Gastrocnemius medialis (tissue), 4 donors: Measurements from ENCODE around the gene VLDLR. TPM values are rescaled to one million over a fixed set of nuclear protein-coding genes. Genes with fewer than 3 reads are reported as not detected.

ENCODE experiments used
- ATAC-seq, 2 donors: fragments of 150-250 bp; one replicate each; pipeline ENCODE4 v1.9.1; 2016
- DNase-seq, 2 donors: peaks; one replicate each; pipeline ENCODE4 v3.0.0-alpha.2; 2019
- H3K27ac ChIP-seq, 4 donors: fragments of 200-600 bp; sonication (generic); 1 replicate in 1 of 4; 2 replicates in 3 of 4; pipeline ENCODE4 v1.5.1; 2016 to 2018; ENCODE audit warnings: mild to moderate bottlenecking in 2 of 4, moderate library complexity in 1 of 4
- H3K27me3 ChIP-seq, 3 donors: fragments of 200-600 bp; sonication (generic) in 2 of 3; 1 replicate in 1 of 3; 2 replicates in 2 of 3; pipeline versions ENCODE4 v1.5.1 to v1.6.0; 2016 to 2019; ENCODE audit warnings: mild to moderate bottlenecking in 1 of 3, moderate library complexity in 1 of 3
- H3K36me3 ChIP-seq, 2 donors: fragments of 200-600 bp; sonication (generic) in 1 of 2; one replicate each; pipeline ENCODE4 v1.5.1; 2017 to 2018
- H3K4me1 ChIP-seq, 2 donors: fragments of 200-600 bp; sonication (generic) in 1 of 2; one replicate each; pipeline ENCODE4 v1.5.1; 2016 to 2017; ENCODE audit warnings: mild to moderate bottlenecking in 2 of 2
- H3K4me3 ChIP-seq, 4 donors: fragments of 200-600 bp; sonication (generic) in 3 of 4; 1 replicate in 1 of 4; 2 replicates in 3 of 4; pipeline ENCODE4 v1.5.1; 2016 to 2019; ENCODE audit warnings: mild to moderate bottlenecking in 2 of 4
- H3K9me3 ChIP-seq, 3 donors: fragments of 200-600 bp; sonication (generic) in 2 of 3; 1 replicate in 1 of 3; 2 replicates in 2 of 3; pipeline ENCODE4 v1.5.1; 2016 to 2019
- POLR2A ChIP-seq, 2 donors: fragments of 450-650 bp; IDR thresholded peaks; one replicate each; pipeline ENCODE4 v1.6.1; 2017; ENCODE audit warnings: antibody characterized with exemption in 2 of 2, mild to moderate bottlenecking in 2 of 2, moderate library complexity in 2 of 2
- in situ Hi-C, 4 donors: fragments of 200-750 bp; cut with MboI; loops; one replicate each; pipeline versions ENCODE4 v1.15.0 to v1.8.0; 2017; ENCODE audit warnings: low sequenced_read_pairs in 4 of 4
- intact Hi-C: fragments of 100-400 bp; cut with DNase I; formaldehyde crosslinking; loops from one replicate; pipeline ENCODE4 v1.15.1; 2023; ENCODE audit warnings: low total_unique reads
- total RNA-seq, 4 donors: library from RNA; depleted of rRNA; stranded (reverse); fragments of >200 nt; gene quantifications; one replicate each; pipeline versions ENCODE4 v1.1.0 to v1.2.3, GENCODE V29; 2016
- TF ChIP-seq, protein P1 (sequence below), 5 experiments: fragments of 450-650 bp in 3 of 5; fragments of 200-600 bp in 2 of 5; sonication (generic) in 2 of 5; IDR thresholded peaks in 4 of 5; conservative IDR thresholded peaks in 1 of 5; 1 replicate in 4 of 5; 2 replicates in 1 of 5; pipeline ENCODE4 v1.5.1; 2016 to 2019; ENCODE audit warnings: antibody characterized with exemption in 5 of 5, mild to moderate bottlenecking in 3 of 5, moderate library complexity in 3 of 5

VLDLR gene
- total RNA-seq, 4 donors from 2014 or later: 13.6 to 19.6 (median 16.9) TPM

- in situ Hi-C loops (no loop called here), intact Hi-C loops (no loop called here)
- Histone ChIP-seq H3K36me3 (no peaks in the 10 kb centered on the region), H3K4me1 (peaks cover 13 to 18% of the 10 kb centered on the region in 2 donors), H3K27ac (no peak overlapping the region), H3K27me3 (no peaks in the 10 kb centered on the region), H3K4me3 (no peak overlapping the region), H3K9me3 (no peaks in the 10 kb centered on the region)
- TF ChIP-seq, protein P1, sequence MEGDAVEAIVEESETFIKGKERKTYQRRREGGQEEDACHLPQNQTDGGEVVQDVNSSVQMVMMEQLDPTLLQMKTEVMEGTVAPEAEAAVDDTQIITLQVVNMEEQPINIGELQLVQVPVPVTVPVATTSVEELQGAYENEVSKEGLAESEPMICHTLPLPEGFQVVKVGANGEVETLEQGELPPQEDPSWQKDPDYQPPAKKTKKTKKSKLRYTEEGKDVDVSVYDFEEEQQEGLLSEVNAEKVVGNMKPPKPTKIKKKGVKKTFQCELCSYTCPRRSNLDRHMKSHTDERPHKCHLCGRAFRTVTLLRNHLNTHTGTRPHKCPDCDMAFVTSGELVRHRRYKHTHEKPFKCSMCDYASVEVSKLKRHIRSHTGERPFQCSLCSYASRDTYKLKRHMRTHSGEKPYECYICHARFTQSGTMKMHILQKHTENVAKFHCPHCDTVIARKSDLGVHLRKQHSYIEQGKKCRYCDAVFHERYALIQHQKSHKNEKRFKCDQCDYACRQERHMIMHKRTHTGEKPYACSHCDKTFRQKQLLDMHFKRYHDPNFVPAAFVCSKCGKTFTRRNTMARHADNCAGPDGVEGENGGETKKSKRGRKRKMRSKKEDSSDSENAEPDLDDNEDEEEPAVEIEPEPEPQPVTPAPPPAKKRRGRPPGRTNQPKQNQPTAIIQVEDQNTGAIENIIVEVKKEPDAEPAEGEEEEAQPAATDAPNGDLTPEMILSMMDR (IDR thresholded peaks at IDR 0.05 in 4 of 5, conservative IDR thresholded peaks at IDR 0.05 in 1 of 5): no peak
- no peak for TF ChIP-seq POLR2A (IDR thresholded peaks at IDR 0.05)
- ATAC-seq (no peak), DNase-seq (no peak)
Observed at GRCh38 chr9:2600307-2600706, 21.3 kb upstream of the VLDLR start.

DNA sequence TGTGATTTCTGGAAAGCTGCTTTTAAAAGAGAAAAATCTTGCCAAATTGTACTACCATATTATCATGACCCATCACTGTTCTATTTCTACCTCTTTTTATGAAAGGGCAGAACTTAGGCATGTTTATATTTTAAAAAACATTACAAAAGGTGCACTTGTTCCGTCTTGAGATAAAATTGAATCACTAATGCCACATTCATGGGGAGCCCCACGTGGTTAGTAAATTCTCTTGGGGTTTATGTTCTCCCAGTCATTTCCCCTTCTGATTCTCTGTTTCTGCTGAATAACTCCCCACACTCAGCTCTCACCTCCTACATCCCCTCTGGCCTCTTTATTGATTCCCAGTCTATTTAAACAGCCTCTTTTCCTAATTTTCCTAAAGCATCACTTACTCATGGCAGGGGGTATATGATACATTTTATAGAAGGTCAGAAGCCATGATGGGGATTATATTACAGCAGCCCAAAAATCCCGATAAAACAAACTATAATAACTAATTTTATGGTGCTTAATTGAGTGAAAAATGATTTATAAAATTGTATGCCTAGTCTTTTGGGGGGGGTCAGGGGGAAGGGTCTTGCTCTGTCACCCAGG lies 19.7 kb upstream of the VLDLR start:
- H3K27me3 ChIP-seq: no peaks in the 10 kb centered on the region
- no peak for ATAC-seq
- H3K36me3 ChIP-seq: no peaks in the 10 kb centered on the region
- TF ChIP-seq, protein P1 (IDR thresholded peaks at IDR 0.05 in 4 of 5, conservative IDR thresholded peaks at IDR 0.05 in 1 of 5): no peak
- TF ChIP-seq POLR2A (IDR thresholded peaks at IDR 0.05): no peak
- no peak overlapping the region for H3K27ac ChIP-seq
- intact Hi-C loops: no loop called here
- no peak overlapping the region for H3K4me3 ChIP-seq
- in situ Hi-C loops: no loop called here
- no peak for DNase-seq
- H3K9me3 ChIP-seq: no peaks in the 10 kb centered on the region
- H3K4me1 ChIP-seq: peaks cover 13 to 18% of the 10 kb centered on the region in 2 donors

DNA sequence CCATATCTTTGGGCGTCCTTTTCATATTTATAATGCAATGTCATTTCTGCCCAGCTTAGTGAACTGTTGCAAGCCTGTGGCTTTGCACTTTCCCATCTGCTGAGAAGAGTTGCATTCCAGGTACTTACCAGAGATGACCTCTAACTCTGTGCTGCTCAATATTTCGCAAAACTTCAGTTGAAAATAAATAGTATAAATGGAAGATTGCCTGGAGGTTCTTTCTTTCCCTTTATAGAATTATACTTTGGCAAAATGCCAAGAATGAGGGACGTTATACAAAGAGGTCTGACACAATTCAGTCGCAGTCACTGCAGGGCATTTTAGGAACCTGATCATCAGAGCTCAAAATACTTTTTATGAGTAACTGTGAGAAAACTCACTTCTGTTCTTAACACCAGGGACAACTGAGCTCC lies 18.9 kb upstream of the VLDLR start:
- Histone ChIP-seq H3K9me3 (no peaks in the 10 kb centered on the region), H3K36me3 (no peaks in the 10 kb centered on the region), H3K4me1 (peaks cover 13 to 18% of the 10 kb centered on the region in 2 donors), H3K27me3 (no peaks in the 10 kb centered on the region), H3K27ac (peak overlapping the region; percentile 35 to 48 (median 41)), H3K4me3 (no peak overlapping the region)
- DNase-seq (peak in 1 of 2 donors; percentile 27), ATAC-seq (peak; percentile 57 to 90)
- TF ChIP-seq POLR2A (IDR thresholded peaks at IDR 0.05): no peak
- TF ChIP-seq, protein P1 (IDR thresholded peaks at IDR 0.05 in 4 of 5, conservative IDR thresholded peaks at IDR 0.05 in 1 of 5): no peak
- in situ Hi-C loops (no loop called here), intact Hi-C loops (no loop called here)

- Histone ChIP-seq H3K4me1 (peaks cover 13 to 18% of the 10 kb centered on the region in 2 donors), H3K36me3 (no peaks in the 10 kb centered on the region), H3K27me3 (no peaks in the 10 kb centered on the region), H3K27ac (peak overlapping the region; percentile 26 to 45 (median 36)), H3K9me3 (no peaks in the 10 kb centered on the region), H3K4me3 (no peak overlapping the region)
- TF ChIP-seq, protein P1 (IDR thresholded peaks at IDR 0.05 in 4 of 5, conservative IDR thresholded peaks at IDR 0.05 in 1 of 5): no peak
- no peak for TF ChIP-seq POLR2A (IDR thresholded peaks at IDR 0.05)
- intact Hi-C loops (no loop called here), in situ Hi-C loops (no loop called here)
- no peak for DNase-seq
- peak in 1 of 2 donors; percentile 59 for ATAC-seq
Observed at GRCh38 chr9:2603621-2604020, 18.0 kb upstream of the VLDLR start.

- Histone ChIP-seq H3K4me3 (no peak overlapping the region), H3K36me3 (no peaks in the 10 kb centered on the region), H3K4me1 (peaks cover 13 to 18% of the 10 kb centered on the region in 2 donors), H3K9me3 (no peaks in the 10 kb centered on the region), H3K27me3 (no peaks in the 10 kb centered on the region), H3K27ac (no peak overlapping the region)
- TF ChIP-seq POLR2A (IDR thresholded peaks at IDR 0.05): no peak
- TF ChIP-seq, protein P1 (IDR thresholded peaks at IDR 0.05 in 4 of 5, conservative IDR thresholded peaks at IDR 0.05 in 1 of 5): no peak
- DNase-seq: no peak
- intact Hi-C loops (no loop called here), in situ Hi-C loops (no loop called here)
- ATAC-seq: no peak
Observed at GRCh38 chr9:2605246-2605645, 16.3 kb upstream of the VLDLR start.
